ENCODE measurements around the gene TLCD3B. TPM values are rescaled to one million over a fixed set of nuclear protein-coding genes. Genes with fewer than 3 reads are reported as not detected.

Gene TLCD3B
- total RNA-seq, 6 donors from 2014 or later, result 0.14 TPM; not detected in 5

- TF ChIP-seq EP300 (IDR thresholded peaks at IDR 0.05) (no peak), POLR2AphosphoS5 (IDR thresholded peaks at IDR 0.05) (no peak), CTCF (IDR thresholded peaks at IDR 0.05) (no peak), POLR2A (IDR thresholded peaks at IDR 0.05) (no peak)
- Histone ChIP-seq H3K4me3 (peak overlapping the region in 2 of 4 donors; percentile 2 to 14), H3K27me3 (peaks cover 0 to 4% (median under 1%) of the 10 kb centered on the region in 4 donors), H3K27ac (peak overlapping the region in 3 of 4 donors; percentile 1 to 58 (median 19)), H3K4me1 (peaks cover 0 to 18% (median 11%) of the 10 kb centered on the region in 4 donors), H3K9me3 (no peaks in the 10 kb centered on the region), H3K36me3 (peaks cover 0 to 32% (median 14%) of the 10 kb centered on the region in 4 donors)
- ATAC-seq (ENCODE audit: low FRiP score in 2 of 2), result peak; percentile 27 to 55
- 0 to 39% methylated on average over 1 to 10 of the region's 11 CpGs for WGBS, 2 donors
- DNase-seq, result peak; percentile 64 to 80
These were observed 26.2 kb downstream of the TLCD3B start for GRCh38 chr16:30004811-30005242.

GRCh38 chr16:30004424-30004776 lies 26.7 kb downstream of the TLCD3B start:
- Histone ChIP-seq H3K4me3 (peak overlapping the region in 2 of 4 donors; percentile 2 to 14), H3K9me3 (no peaks in the 10 kb centered on the region), H3K27me3 (peaks cover 0 to under 1% (median 0%) of the 10 kb centered on the region in 4 donors), H3K27ac (peak overlapping the region in 3 of 4 donors; percentile 1 to 58 (median 19)), H3K4me1 (peaks cover 0 to 17% (median 11%) of the 10 kb centered on the region in 4 donors), H3K36me3 (peaks cover 0 to 36% (median 14%) of the 10 kb centered on the region in 4 donors)
- 76% methylated on average over 19 of the region's 19 CpGs; no CpG with 5 or more reads in 1 of the 2 donors for WGBS, 2 donors
- no peak for TF ChIP-seq CTCF (IDR thresholded peaks at IDR 0.05)
- TF ChIP-seq POLR2A (IDR thresholded peaks at IDR 0.05), result peak in 1 of 4 donors; percentile 13
- DNase-seq, result peak; percentile 58 to 86
- peak in 1 of 2 donors; percentile 1 for ATAC-seq (ENCODE audit: low FRiP score in 2 of 2)

- 86 to 89% methylated on average over 12 to 15 of the region's 17 CpGs for WGBS, 2 donors
- Histone ChIP-seq H3K4me3 (no peak overlapping the region), H3K27ac (peak overlapping the region in 2 of 4 donors; percentile 1 to 19), H3K4me1 (peaks cover 0 to 17% (median 11%) of the 10 kb centered on the region in 4 donors), H3K27me3 (no peaks in the 10 kb centered on the region), H3K36me3 (peaks cover 0 to 41% (median 14%) of the 10 kb centered on the region in 4 donors), H3K9me3 (no peaks in the 10 kb centered on the region)
- no peak for DNase-seq
- TF ChIP-seq CTCF (IDR thresholded peaks at IDR 0.05), result no peak
- TF ChIP-seq POLR2A (IDR thresholded peaks at IDR 0.05), result no peak
- TF ChIP-seq EP300 (IDR thresholded peaks at IDR 0.05), result no peak
- no peak for TF ChIP-seq POLR2AphosphoS5 (IDR thresholded peaks at IDR 0.05)
- ATAC-seq (ENCODE audit: low FRiP score in 2 of 2), result no peak
These were observed 27.2 kb downstream of the TLCD3B start for GRCh38 chr16:30003670-30004423.

- no peak for DNase-seq
- no peak for TF ChIP-seq POLR2A (IDR thresholded peaks at IDR 0.05)
These were observed 28.3 kb downstream of the TLCD3B start for GRCh38 chr16:30002614-30003346.

More at GRCh38 chr16:30002614-30003346, 28.3 kb downstream of the TLCD3B start:
- no peaks in the 10 kb centered on the region for H3K9me3 ChIP-seq
- H3K27me3 ChIP-seq, result no peaks in the 10 kb centered on the region
- peaks cover 0 to 46% (median 14%) of the 10 kb centered on the region in 4 donors for H3K36me3 ChIP-seq
- 82 to 91% methylated on average over 17 to 19 of the region's 19 CpGs for WGBS, 2 donors
- H3K27ac ChIP-seq, result no peak overlapping the region
- no peak overlapping the region for H3K4me3 ChIP-seq
- peaks cover 0 to 17% (median 11%) of the 10 kb centered on the region in 4 donors for H3K4me1 ChIP-seq
- ATAC-seq (ENCODE audit: low FRiP score in 2 of 2), result no peak

Measured in upper lobe of left lung (tissue), 6 donors.